Activated naive CD8-positive, alpha-beta T cell treated with anti-CD3 and anti-CD28 coated beads, Interleukin-2, amount 50 U/mL, for 24 hours (primary cell): ENCODE measurements around the gene CDCA5.

Experiments
- ATAC-seq: fragments of 150-1000 bp; cut with Tn5 transposase; one replicate; pipeline ENCODE4 v1.10.0; 2021
- DNase-seq: peaks from one replicate; pipeline ENCODE4 v3.0.0; 2021
- H3K27ac Mint-ChIP-seq: one replicate; pipeline ENCODE4 v1.8.0; 2021; ENCODE audit warnings: mild to moderate bottlenecking, mixed read lengths
- H3K27me3 Mint-ChIP-seq: one replicate; pipeline ENCODE4 v1.8.0; 2021; ENCODE audit warnings: mixed read lengths
- H3K36me3 Mint-ChIP-seq: one replicate; pipeline ENCODE4 v1.8.0; 2021; ENCODE audit warnings: low read depth, mixed read lengths
- H3K4me1 Mint-ChIP-seq: one replicate; pipeline ENCODE4 v1.8.0; 2021; ENCODE audit warnings: mixed read lengths
- H3K4me3 Mint-ChIP-seq: one replicate; pipeline ENCODE4 v1.8.0; 2021; ENCODE audit warnings: mild to moderate bottlenecking, moderate library complexity, mixed read lengths
- H3K9me3 Mint-ChIP-seq: one replicate; pipeline ENCODE4 v1.8.0; 2021; ENCODE audit warnings: mixed read lengths

Gene CDCA5

DNA sequence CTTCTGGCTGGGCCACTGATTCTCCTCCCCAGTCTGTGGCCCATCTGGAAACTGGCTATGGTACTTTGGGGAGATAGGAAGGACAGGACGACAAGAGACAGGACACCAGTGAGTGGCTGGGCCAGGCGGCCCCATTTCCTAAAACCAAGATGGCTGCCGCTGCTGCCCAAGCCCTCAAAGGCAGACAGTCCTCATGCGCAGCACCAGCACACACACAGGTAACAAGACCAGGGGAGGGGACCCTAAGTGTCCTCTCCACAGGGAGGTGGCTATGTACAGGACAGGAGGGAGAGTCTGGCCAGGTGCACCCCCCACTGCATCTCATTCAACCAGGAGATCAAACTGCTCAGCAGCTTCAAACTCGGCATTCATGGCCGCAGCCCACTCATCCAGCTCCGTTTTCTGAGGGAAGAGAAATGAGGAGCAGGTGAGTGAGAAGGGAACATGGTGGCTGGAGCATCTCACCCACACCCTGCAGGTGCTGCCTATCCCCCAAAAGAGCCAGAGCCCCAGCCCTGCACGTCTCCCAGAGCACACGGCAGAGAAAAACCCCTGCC lies 5.0 kb downstream of the CDCA5 start:
- ATAC-seq (no peak), DNase-seq (no peak)
- Mint-ChIP-seq H3K36me3 (peaks cover 71% of the 10 kb centered on the region), H3K27me3 (no peaks in the 10 kb centered on the region), H3K4me1 (peaks cover 49% of the 10 kb centered on the region), H3K4me3 (no peak overlapping the region), H3K27ac (peak overlapping the region; percentile 25), H3K9me3 (no peaks in the 10 kb centered on the region)

DNA sequence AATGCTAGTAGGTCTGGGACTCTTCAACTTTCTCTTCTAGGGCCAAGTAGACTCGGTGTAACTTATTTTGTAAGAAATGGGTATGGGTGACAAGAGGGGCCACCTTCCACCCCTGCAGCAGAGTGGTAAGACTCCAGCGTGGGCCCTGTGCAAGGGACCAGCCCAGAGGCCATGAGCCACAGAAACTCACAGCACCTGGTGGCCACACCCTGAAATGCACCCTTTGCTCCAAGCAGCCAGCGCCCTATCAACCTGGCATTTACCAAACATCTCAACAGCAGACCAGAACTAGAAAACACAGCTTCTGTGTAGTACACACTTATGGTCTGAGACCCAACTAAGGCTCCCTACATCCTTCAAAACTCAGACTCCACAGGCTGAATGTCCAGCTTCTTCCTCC lies 5.7 kb downstream of the CDCA5 start:
- Mint-ChIP-seq H3K4me1 (peaks cover 44% of the 10 kb centered on the region), H3K4me3 (no peak overlapping the region), H3K9me3 (no peaks in the 10 kb centered on the region), H3K36me3 (peaks cover 64% of the 10 kb centered on the region), H3K27me3 (no peaks in the 10 kb centered on the region), H3K27ac (no peak overlapping the region)
- peak; percentile 68 for DNase-seq
- peak; percentile 68 for ATAC-seq

DNA sequence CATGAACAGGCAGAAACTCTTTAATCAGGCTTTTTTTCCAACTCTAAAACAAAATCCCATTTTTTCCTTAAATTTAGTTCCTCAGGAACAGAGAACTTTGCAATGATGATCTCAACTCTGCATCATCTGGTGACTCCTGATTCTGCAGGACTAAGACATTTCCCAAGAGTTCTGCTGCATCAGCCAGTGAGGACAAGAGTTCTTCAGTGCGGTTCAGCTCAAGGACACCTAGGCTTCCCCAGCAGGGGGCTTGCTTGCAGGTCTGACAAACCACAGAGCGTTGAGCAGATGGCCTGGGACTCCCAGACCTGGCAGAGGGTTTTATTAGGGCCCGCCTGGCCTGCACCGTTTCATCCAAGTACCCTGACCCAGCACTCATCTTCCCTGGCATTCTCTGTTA lies 6.4 kb downstream of the CDCA5 start:
- H3K4me1 Mint-ChIP-seq: peaks cover 37% of the 10 kb centered on the region
- no peaks in the 10 kb centered on the region for H3K9me3 Mint-ChIP-seq
- no peak overlapping the region for H3K27ac Mint-ChIP-seq
- DNase-seq (no peak), ATAC-seq (no peak)
- no peaks in the 10 kb centered on the region for H3K27me3 Mint-ChIP-seq
- peaks cover 57% of the 10 kb centered on the region for H3K36me3 Mint-ChIP-seq
- no peak overlapping the region for H3K4me3 Mint-ChIP-seq

DNA sequence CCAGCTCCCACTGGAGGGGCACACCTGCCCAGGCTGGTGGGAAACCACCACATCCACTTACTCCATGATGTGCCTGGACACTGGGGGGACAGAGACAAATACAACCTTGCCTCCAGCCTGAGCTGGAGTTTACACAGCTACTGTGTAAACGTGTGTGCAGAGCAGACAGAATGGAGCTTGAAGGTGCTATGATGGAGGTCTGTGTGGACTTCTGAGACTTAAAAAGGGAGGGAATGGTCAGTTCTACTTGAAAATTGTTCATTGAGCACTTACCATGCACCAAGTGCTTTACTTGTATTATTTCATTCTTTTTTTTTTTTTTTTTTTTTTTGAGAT lies 11.2 kb downstream of the CDCA5 start:
- no peak overlapping the region for H3K4me3 Mint-ChIP-seq
- peaks cover 16% of the 10 kb centered on the region for H3K36me3 Mint-ChIP-seq
- no peaks in the 10 kb centered on the region for H3K4me1 Mint-ChIP-seq
- no peak overlapping the region for H3K27ac Mint-ChIP-seq
- H3K27me3 Mint-ChIP-seq: no peaks in the 10 kb centered on the region
- no peaks in the 10 kb centered on the region for H3K9me3 Mint-ChIP-seq
- DNase-seq (no peak), ATAC-seq (no peak)

DNA sequence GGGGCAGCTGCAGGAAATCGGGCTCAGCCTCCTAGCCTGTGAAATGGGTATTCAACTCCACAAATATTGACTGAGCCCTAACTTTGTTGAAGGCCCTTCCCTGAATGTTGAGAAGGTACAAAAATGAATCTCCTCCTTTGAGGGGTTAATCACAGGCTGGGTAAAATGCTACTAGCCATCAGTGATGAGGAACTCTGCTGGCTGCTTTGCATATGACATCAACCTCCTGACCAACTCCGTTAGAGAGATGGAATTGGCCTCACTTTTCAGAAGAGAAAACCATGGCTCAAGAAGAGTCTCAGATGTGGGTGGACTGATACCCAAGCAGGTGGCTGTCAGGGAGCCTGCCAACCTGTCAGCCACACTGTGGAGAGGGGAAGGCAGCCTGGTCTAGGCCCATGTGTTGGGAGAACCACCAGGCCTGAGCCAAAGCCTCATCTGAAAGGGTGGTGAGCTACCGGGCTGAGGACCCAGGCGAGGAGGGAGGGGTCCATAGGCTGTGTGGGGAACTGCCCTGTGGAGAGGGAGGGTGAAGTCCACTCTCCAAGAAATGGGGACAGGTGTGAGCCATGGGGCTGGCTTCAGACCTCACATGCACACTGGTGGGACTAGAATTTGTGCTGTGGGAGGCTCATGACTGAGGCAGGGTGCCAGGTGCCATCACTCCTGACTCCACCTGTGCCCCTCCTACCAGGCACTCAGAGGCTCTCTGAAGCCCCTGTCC lies 11.8 kb downstream of the CDCA5 start:
- Mint-ChIP-seq H3K27me3 (no peaks in the 10 kb centered on the region), H3K36me3 (peaks cover 11% of the 10 kb centered on the region), H3K9me3 (no peaks in the 10 kb centered on the region), H3K4me3 (no peak overlapping the region), H3K4me1 (no peaks in the 10 kb centered on the region), H3K27ac (no peak overlapping the region)
- DNase-seq (no peak), ATAC-seq (no peak)

DNA sequence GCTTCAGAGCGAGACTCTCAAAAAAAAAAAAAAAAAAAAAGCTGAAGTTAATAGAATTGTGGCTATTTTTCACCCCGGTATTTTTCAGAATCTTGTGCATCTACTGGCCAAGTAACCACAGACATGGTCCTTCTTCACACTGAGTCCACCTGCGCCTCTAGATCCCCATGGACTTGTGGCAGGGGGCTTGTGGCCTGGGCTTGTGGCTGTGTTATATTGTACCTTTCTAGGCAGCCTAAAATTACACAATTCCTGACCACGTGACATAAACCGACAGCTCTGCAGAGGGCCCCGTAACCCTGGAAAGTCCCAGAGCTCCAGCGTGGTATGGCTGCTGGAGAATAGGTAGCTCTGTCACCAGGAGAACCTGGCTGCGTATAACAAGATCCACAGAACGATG lies 14.6 kb downstream of the CDCA5 start:
- Mint-ChIP-seq H3K27ac (no peak overlapping the region), H3K4me1 (no peaks in the 10 kb centered on the region), H3K36me3 (no peaks in the 10 kb centered on the region), H3K9me3 (no peaks in the 10 kb centered on the region), H3K4me3 (no peak overlapping the region), H3K27me3 (no peaks in the 10 kb centered on the region)
- DNase-seq: no peak
- ATAC-seq: no peak

DNA sequence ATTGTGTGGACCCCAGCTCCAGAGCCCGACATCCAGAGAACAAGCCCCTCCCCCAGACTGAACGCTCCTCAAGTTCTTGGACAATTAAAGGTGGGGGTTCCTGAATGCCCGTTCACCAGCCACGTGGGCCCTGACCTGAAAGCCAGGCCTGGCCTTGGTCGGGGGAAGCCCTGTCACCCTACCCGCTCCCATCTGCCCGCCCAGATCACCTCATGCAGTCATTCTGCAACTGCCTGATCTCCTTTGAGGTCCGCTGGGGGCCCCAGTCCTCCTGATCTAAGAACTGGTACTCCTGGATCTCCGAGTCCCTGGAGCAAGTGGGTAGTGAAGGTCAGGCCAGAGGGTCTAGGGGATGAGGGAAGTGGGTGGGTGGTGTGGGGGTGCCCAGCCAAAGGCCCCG lies 16.4 kb downstream of the CDCA5 start:
- Mint-ChIP-seq H3K4me1 (no peaks in the 10 kb centered on the region), H3K36me3 (no peaks in the 10 kb centered on the region), H3K27ac (no peak overlapping the region), H3K27me3 (no peaks in the 10 kb centered on the region), H3K4me3 (no peak overlapping the region), H3K9me3 (no peaks in the 10 kb centered on the region)
- ATAC-seq (no peak), DNase-seq (no peak)

DNA sequence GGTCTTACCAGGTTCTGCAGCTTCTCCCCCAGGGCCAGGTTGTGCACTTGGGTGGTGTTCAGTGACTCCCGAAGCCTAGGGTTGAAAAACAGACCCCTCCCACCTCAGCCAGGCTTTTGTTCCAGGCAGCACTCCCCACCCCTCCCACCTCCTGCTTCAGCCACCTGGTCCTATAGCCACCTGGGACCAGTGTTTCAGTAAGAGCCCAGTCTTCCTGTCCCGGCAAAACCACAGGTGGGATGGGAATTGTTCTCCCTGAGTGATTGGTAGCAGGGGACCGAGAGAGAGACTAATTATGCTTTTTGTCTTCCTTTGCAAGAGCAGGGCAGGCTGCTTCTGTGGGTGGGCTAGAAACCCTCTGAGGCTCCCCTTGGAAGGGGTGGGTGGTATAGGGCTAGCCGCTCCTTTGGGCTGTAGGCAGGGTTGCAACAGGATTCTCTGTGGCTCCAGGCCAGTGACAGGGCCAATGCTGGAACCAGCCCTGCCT lies 17.0 kb downstream of the CDCA5 start:
- no peaks in the 10 kb centered on the region for H3K9me3 Mint-ChIP-seq
- no peaks in the 10 kb centered on the region for H3K36me3 Mint-ChIP-seq
- DNase-seq (no peak), ATAC-seq (no peak)
- no peak overlapping the region for H3K27ac Mint-ChIP-seq
- no peak overlapping the region for H3K4me3 Mint-ChIP-seq
- no peaks in the 10 kb centered on the region for H3K27me3 Mint-ChIP-seq
- H3K4me1 Mint-ChIP-seq: no peaks in the 10 kb centered on the region

DNA sequence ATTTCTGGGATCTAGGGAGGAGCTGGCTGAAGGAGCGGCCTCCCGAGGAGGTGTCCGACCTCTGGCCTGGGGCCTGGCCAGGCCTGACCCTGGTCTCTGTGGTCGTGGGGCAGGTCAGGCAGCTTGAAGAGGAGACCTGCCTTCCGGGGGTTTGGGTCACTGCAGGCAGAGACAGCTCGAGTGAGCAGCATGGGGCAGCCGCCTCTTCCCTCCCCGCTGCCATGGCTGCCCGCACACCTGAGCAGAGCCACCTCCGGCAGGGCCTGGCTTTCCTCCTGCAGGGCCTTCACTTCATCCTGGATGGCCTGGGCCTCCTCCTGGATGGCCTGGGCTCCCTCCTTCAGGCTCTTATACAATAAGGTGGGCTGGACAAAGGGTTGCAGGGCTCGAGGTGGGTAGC lies 17.5 kb downstream of the CDCA5 start:
- Mint-ChIP-seq H3K27me3 (no peaks in the 10 kb centered on the region), H3K4me3 (no peak overlapping the region), H3K27ac (no peak overlapping the region), H3K4me1 (no peaks in the 10 kb centered on the region), H3K36me3 (no peaks in the 10 kb centered on the region), H3K9me3 (no peaks in the 10 kb centered on the region)
- DNase-seq (no peak), ATAC-seq (no peak)

DNA sequence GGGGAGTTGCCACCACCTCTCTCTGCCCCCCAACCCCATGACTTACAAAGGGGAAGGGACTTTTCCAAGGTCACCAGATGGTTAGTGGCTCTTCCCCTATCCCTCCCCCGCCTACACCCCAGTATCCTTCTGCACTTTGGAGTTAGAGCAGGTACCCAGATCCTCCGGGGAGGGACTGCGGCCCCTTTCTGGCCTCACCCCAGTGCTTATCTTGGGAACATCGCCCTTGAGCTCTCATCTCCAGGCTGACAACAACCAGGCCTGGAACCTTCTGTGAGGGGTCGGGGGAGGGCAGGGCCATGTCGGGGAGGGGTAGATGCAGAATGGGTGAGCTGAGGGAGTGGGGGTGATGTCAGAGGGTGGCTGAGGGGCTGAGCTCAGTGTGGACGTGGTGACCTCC lies 18.0 kb downstream of the CDCA5 start:
- ATAC-seq: no peak
- Mint-ChIP-seq H3K4me3 (no peak overlapping the region), H3K27me3 (no peaks in the 10 kb centered on the region), H3K36me3 (no peaks in the 10 kb centered on the region), H3K9me3 (no peaks in the 10 kb centered on the region), H3K4me1 (no peaks in the 10 kb centered on the region), H3K27ac (no peak overlapping the region)
- no peak for DNase-seq

DNA sequence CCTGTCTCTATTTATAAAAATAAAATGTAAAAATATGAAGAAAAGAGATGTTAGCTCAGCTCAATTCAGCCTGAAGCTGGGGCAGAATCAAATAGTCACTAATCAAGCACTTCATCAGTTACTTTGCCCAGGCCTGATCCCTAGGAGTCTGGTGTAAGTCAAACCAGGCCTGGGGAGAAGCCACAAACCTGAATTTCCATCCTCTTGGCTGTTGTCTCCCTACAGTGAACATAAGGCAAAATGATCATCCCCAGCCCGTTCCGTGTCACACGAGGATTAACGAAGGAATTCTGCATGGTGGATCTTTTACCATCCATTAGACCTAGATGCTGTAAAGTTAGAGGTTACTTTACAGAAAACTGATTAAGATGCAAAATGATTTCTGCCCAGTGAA lies 19.0 kb downstream of the CDCA5 start:
- no peaks in the 10 kb centered on the region for H3K27me3 Mint-ChIP-seq
- DNase-seq (no peak), ATAC-seq (no peak)
- H3K4me1 Mint-ChIP-seq: no peaks in the 10 kb centered on the region
- no peak overlapping the region for H3K27ac Mint-ChIP-seq
- H3K9me3 Mint-ChIP-seq: no peaks in the 10 kb centered on the region
- H3K4me3 Mint-ChIP-seq: no peak overlapping the region
- no peaks in the 10 kb centered on the region for H3K36me3 Mint-ChIP-seq

DNA sequence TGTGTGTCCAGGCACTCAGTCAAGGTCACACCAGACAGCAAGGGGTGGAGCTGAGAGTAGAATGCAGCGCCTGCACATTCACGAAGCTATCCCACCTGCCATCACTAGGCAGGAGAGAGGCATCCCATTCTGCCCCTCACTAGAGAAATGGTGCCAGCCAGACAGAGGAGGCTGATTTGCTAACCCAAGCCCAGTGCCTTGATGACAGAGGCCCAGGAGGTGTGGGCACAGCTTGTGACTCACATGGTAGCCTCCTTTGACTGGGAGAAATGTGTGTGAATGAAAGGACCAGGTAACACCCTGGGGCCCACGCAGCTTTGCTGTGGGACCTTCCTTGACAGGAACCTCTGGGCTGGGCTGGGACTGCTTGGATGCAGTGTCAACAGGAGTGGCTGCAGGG lies 20.3 kb downstream of the CDCA5 start:
- DNase-seq (no peak), ATAC-seq (no peak)
- no peak overlapping the region for H3K4me3 Mint-ChIP-seq
- no peaks in the 10 kb centered on the region for H3K9me3 Mint-ChIP-seq
- H3K27ac Mint-ChIP-seq: no peak overlapping the region
- no peaks in the 10 kb centered on the region for H3K4me1 Mint-ChIP-seq
- H3K36me3 Mint-ChIP-seq: no peaks in the 10 kb centered on the region
- no peaks in the 10 kb centered on the region for H3K27me3 Mint-ChIP-seq

DNA sequence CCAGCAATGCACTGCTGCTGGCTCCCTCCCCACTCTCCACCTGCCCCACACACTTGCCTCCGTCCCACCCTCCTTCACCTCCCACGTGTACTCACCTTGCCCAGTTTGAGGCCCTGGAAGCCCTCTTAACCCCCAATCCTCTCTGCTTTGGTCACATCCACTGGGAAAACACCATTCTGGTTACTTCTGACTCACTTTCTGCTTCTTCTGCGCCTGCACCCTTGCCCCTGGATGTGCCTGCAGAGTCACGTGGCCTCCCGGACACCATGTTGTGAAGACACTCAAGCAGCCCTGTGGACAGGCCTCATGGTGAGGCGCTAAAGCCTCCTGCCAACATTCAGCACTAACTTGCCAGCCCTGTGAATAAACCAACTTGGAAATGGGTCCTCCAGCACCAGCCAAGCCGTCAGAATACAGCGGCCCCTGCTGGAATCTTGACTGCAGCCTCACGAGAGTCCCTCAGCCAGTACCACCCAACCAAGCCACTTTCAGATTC lies 22.9 kb downstream of the CDCA5 start:
- Mint-ChIP-seq H3K27ac (no peak overlapping the region), H3K27me3 (no peaks in the 10 kb centered on the region), H3K4me3 (no peak overlapping the region), H3K9me3 (no peaks in the 10 kb centered on the region), H3K4me1 (no peaks in the 10 kb centered on the region), H3K36me3 (no peaks in the 10 kb centered on the region)
- ATAC-seq: no peak
- DNase-seq: no peak

DNA sequence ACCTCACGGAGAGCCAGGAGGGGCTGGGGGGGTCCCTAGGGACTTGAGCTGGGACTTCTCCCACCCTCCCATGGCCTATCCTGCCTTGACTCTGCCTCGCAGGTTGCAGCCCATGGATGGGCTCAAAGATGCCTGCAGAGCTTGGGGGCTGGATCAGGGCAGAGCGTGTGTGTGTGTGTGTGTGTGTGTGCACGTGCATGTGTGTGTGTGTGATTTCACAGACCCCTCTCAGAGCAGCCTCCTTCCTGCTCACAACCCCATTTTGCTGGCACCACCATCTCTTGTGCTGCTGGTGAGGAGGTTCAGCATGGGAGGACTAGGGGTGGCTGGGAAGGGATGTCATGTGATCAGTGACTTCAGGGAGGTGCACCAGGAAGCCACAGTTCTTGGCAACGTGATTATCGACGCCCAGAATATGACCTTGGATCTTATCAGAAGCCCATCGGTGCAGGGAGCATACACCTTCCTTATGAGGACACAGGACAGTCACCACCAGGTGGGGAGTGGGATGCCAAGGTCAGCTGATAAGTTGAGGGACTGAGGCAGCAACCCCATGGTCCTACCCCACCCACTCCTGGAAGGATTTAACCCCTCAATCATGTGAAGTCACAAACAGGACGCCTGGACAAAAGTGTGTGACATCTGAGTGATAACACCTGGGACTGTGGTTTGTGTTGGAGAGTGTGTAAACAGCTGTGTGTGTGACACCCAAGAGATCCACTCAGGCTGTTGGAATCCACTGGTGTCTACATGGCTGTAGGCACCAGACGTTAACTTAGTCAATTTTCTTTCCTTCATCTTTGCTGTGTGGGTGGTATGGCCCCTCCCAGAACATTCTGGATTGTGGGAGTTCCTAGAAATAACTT lies 23.6 kb downstream of the CDCA5 start:
- H3K36me3 Mint-ChIP-seq: no peaks in the 10 kb centered on the region
- no peak for DNase-seq
- H3K4me1 Mint-ChIP-seq: no peaks in the 10 kb centered on the region
- H3K27me3 Mint-ChIP-seq: no peaks in the 10 kb centered on the region
- ATAC-seq: no peak
- H3K4me3 Mint-ChIP-seq: no peak overlapping the region
- no peak overlapping the region for H3K27ac Mint-ChIP-seq
- no peaks in the 10 kb centered on the region for H3K9me3 Mint-ChIP-seq

DNA sequence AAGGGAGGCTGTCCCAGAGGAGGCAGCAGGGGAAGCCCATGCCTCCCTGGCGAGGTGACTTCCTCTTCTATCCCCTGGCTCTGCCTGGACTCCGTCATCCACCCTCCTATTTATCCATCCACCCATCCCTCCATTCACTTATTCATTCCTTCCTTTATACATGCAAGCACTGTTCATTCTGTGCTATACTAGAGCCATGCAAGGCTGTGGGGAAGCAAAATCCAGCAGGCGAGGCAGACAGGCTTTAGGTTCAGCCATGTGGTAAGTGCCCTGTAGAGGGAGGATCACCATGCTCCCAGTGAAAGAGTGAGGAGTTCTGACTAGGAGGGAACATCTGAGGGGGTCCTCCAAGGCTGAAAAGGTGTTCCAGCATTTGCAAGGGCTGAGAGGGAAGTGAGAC lies 24.3 kb downstream of the CDCA5 start:
- Mint-ChIP-seq H3K4me1 (no peaks in the 10 kb centered on the region), H3K9me3 (no peaks in the 10 kb centered on the region), H3K27ac (no peak overlapping the region), H3K4me3 (no peak overlapping the region), H3K27me3 (no peaks in the 10 kb centered on the region), H3K36me3 (no peaks in the 10 kb centered on the region)
- ATAC-seq: no peak
- DNase-seq: no peak
